ENCODE results near the gene BRINP3.

The BRINP3 gene

DNA sequence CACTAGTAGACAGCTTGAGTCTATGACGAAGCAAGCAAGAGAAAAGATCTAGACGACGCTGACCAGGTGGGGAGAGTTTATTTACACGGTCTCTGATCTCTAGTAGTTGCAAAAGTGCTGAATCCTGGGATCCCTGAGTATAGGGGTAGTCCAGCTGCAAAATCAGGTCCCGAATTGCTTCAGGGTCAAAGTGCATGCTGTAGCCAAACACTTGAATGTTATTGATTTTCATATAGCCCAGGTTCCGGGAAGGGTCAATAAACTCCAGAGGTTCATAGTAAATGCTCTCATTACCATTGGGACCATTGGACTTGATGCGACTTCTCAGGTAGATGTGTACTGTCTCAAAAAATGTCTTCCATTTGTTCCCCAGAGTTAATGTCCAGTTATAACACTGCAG is 379.6 kb downstream of the BRINP3 start:
- no peak for DNase-seq

DNA sequence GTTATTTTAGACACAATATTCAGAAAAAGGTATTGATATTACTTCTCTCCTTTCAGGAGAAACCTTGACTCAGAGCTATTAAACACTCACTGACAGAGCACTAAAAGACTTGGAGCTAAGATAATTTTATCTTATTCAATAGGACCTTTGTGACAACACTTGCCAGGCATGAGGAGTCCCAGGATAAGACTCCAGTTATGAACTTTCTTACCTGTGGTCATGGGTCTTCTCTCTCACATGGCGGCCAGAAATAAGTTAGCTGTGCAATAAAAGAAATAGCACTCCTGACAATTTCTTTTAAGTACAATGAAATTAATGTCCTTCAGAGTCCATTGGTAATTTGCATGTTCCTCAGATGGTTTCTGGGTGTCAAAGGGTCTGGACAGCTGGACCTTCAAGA is 382.1 kb downstream of the BRINP3 start:
- DNase-seq = no peak

DNA sequence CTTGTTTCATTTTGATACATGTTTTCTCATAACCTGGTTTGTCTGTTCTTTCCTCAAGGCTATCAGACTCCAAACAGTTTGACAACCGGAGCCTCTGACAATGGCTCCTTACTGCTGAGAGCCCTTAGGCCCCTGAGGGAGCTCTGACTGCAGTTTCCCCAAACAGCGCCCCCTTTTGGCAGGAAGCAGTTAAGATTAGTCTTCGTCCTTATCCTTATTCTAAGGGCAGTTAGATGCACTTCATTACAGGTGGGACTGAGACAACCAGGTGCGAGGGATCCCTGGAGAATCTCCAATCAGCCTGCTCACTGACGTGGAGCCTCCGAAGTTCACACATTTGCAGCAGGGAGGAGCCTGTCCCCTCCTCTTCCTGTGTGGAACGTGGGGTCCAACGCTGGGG is 393.1 kb downstream of the BRINP3 start:
- no peak for DNase-seq

DNA sequence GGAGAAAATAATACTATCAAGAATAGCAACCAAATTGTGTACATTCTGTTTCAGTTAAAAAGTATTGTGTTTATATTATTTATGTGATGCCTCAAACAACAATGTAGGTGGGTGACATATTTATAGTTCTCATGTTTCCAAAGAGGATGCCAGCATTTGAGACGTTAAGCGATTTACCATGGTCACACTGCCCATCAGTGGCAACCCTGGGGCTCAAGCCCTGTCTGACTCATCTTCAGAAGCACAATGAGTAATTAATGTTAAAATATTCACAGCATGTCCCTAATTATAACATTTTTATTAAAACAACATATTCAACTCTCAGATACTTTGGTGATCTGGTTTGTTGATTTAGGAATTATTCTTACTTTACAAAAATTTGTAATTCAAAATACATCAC is 409.4 kb downstream of the BRINP3 start:
- DNase-seq = no peak

DNA sequence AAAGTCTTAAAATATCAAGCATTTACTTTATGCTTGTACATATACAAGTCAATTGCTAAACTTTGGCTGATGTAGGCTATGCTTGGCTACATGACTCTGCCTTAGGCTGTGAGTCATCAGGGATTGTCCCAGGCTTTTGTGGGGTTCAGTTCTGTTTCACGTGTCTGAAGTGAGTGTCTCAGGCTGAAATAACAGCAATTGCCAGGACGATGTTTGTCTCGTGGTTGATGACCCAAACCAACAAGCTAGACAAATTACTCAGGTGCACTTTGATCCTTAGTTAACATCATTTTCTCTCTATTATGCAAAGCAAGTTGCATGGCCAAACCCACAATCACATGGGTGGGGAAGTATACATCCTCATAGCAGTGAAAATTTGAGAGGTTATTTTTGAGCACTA is 410.1 kb downstream of the BRINP3 start:
- DNase-seq = no peak

DNA sequence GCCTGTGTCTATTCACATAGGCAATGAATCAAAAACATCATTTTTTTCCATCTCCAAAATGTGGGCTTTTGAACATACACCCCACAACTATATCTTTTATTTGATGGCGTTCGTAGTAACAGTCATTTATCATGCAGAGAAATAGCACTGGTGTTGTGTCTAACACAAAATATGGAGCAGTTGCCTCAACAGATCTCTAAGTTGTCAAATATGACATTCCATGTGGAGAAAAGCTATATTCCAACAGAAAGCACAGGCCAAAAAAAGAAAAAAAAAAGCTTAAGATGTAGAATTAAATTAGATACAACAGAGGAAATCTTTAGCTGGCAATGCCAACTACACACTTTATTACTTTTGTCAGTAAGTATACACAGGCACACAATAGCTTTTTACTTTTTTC is 411.7 kb downstream of the BRINP3 start:
- DNase-seq = no peak

DNA sequence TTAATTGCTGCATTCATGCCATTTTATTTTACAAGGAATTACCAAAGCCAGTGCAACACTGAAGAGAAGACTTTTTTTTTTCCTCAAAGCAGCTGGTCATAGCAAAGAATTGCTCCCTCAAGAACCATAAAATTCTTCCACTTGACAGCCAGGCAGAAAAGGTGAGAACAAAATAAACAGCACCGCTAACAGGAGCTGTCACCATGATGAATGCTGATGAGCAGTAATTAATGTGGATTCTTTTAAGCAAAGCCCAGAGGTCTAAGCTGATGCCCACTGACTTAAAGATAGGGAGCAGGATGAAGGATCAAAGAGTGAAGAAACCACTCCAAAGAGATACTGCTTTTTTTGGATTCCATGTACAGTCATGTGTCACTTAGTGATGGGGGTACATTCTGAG is 428.4 kb downstream of the BRINP3 start:
- no peak for DNase-seq

All from NCI-H2107 (cell line).